Measurements from ENCODE around the gene ELOA.

DNA sequence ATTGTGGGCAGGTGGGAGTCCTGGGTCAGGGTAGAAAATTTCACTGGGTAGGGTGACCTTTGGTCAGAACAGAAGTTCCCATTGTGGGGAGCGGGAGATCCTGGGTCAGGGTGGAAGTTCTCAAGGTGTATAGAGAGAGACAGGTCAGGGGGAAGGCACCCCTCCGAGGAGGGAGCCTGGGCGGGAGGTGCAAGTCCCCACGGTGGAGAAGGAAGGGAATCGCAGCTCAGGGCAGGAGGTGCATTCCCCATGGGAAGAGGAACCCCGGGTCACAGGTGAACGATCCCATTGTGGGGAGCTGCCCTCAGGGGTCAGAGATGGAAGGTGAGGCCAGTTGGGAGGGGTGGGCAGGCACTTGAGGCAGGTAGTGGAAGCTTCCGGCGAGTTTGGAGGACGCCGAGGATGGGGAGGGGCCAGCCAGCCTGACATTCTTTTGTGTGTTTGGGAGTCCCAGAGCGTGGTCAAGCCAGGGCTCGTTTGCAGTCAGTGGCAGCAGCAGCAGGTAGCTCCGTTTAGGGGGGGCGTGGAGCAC is 48.3 kb downstream of the ELOA start:
- TF ChIP-seq, protein P1, sequence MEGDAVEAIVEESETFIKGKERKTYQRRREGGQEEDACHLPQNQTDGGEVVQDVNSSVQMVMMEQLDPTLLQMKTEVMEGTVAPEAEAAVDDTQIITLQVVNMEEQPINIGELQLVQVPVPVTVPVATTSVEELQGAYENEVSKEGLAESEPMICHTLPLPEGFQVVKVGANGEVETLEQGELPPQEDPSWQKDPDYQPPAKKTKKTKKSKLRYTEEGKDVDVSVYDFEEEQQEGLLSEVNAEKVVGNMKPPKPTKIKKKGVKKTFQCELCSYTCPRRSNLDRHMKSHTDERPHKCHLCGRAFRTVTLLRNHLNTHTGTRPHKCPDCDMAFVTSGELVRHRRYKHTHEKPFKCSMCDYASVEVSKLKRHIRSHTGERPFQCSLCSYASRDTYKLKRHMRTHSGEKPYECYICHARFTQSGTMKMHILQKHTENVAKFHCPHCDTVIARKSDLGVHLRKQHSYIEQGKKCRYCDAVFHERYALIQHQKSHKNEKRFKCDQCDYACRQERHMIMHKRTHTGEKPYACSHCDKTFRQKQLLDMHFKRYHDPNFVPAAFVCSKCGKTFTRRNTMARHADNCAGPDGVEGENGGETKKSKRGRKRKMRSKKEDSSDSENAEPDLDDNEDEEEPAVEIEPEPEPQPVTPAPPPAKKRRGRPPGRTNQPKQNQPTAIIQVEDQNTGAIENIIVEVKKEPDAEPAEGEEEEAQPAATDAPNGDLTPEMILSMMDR (IDR thresholded peaks at IDR 0.05; ENCODE audit: insufficient read depth, low read depth, low read length): no peak
- no peak for TF ChIP-seq EZH2 (IDR thresholded peaks at IDR 0.05; ENCODE audit: insufficient read depth, low read length)

Data from astrocyte (in vitro differentiated cells and primary cell).